ENCODE data around the gene TOB2.
"Not testable (repeated sequence)": the region's sequence is repeated elsewhere in the genome, so short reads cannot be mapped to it uniquely, and the experiment has no call there.

The TOB2 gene

DNA sequence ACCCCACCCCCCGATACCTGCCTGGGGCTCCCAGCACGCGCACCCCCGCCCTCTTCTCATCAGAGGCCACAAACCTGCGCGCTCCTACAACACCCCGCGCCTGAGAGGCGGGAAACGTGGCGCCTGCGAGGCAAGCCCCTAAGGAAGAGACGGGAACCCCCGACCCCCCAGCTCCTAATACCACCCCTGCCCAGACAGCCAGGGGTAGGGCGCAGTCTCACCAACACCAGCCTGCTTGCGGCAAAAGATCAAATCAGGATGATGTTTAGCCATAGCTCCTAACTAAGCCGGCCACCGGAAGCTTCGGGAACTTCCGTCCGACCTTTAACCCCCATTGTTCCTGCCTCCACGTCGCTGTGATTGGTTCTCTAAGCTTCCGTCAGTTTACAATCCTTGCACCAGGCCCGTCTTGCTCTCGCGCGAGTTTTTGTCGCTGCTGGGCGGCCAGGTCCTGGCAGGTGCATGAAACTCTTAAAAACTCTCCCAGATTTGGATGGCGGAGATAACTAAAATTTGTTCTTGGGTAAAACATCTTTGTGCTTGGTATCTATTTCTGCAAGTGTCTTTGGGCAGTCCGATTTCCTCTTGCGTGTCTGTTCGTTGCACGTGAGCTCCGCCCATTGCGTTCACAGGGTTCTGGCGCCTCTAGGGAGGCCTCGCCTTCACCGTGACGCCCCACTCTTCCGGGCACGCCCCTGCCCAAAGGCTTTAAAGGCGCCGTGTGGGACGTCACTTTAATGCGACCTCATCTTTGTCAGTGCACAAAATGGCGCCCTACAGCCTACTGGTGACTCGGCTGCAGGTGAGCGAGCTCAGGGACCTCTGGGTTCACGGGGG is 22.0 kb upstream of the TOB2 start, which contains the start of the genes ACO2 and PHF5A:
Gene ACO2 (plus strand): TSS at position 737 of the 837 bp plus-strand sequence. CDS start 30 bp downstream, at position 767.
Gene PHF5A (minus strand): TSS at position 312 of the 837 bp plus-strand sequence. CDS start 39 bp downstream, at position 273.
- in situ Hi-C loops (cut with MboI; ENCODE audit: low sequenced_read_pairs) = no loop called here

GRCh38 chr22:41461901-41462300 is 15.3 kb upstream of the TOB2 start:
- in situ Hi-C loops (cut with MboI; ENCODE audit: low sequenced_read_pairs) = no loop called here

GRCh38 chr22:41460071-41460470 is 13.5 kb upstream of the TOB2 start:
- in situ Hi-C loops (cut with MboI; ENCODE audit: low sequenced_read_pairs) = not testable (repeated sequence)

GRCh38 chr22:41459431-41459830 is 12.8 kb upstream of the TOB2 start:
- in situ Hi-C loops (cut with MboI; ENCODE audit: low sequenced_read_pairs) = no loop called here

GRCh38 chr22:41458161-41458728 is 11.6 kb upstream of the TOB2 start:
- in situ Hi-C loops (cut with MboI; ENCODE audit: low sequenced_read_pairs) = no loop called here

DNA sequence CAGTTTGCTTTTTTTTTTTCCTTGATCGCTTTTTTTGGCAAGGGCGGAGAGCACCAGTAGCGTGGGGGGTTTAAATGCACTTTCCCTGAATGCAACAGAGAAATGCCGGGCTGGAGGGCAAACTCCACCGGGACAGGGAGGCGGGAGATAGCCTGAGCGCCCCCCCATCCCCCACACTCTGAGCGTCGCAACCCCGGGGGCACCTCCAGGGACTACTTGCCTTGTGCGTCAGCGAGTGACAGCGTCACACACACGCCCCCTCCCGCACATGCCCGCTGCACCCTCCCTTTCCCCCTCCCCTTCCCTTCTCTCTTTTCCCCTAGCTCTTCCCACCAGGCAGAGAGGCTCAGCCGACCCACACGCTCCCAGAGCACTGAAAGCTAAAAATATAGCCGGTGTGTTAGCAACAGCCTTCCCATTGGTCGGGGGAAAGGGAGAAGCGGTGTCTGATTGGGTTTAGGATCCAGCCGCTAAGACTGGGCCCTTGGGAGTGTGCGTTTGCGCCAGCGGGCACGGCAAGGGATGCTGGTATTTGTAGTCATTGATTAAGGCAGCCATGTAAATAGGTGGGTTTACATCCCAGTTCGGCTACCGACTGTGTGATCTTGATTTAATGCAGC is 1.7 kb upstream of the TOB2 start:
- in situ Hi-C loops (cut with MboI; ENCODE audit: low sequenced_read_pairs) = no loop called here

GRCh38 chr22:41447435-41448188 is 1.0 kb upstream of the TOB2 start:
- in situ Hi-C loops (cut with MboI; ENCODE audit: low sequenced_read_pairs) = no loop called here

GRCh38 chr22:41446057-41446501 is 522 bp downstream of the TOB2 start:
- in situ Hi-C loops (cut with MboI; ENCODE audit: low sequenced_read_pairs) = no loop called here

GRCh38 chr22:41445129-41446056 is 1.2 kb downstream of the TOB2 start:
- in situ Hi-C loops (cut with MboI; ENCODE audit: low sequenced_read_pairs) = no loop called here

GRCh38 chr22:41444360-41445128 is 2.1 kb downstream of the TOB2 start:
- in situ Hi-C loops (cut with MboI; ENCODE audit: low sequenced_read_pairs) = no loop called here

DNA sequence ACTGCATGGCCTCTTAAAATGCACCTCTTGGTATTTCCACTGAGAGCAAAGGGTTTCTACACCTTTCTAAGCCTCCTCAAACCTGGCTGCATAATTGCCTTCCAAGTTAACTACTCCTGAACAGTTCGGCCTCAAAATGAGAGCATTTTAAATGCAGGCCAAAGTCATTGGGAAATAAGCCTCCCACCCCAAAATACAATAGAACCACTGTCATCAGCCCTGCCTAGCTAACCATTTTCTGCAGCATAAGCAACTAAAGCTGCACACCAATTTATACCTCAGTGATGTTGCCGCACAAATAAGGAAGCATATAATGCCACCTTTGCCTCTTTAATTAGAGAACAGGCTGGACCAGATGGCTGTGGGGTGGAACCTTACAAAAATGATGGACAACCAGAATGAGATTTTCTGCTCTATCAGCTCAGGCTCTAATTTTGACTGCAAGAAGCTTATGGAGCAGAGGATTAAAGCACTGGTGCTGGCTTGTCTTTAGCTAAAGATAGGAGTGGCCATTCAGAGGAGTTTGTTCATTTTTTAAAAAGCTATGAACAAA is 4.3 kb downstream of the TOB2 start:
- in situ Hi-C loops (cut with MboI; ENCODE audit: low sequenced_read_pairs) = no loop called here

- in situ Hi-C loops (cut with MboI; ENCODE audit: low sequenced_read_pairs) = not testable (repeated sequence)
These were observed 6.1 kb downstream of the TOB2 start for GRCh38 chr22:41440511-41440910.

DNA sequence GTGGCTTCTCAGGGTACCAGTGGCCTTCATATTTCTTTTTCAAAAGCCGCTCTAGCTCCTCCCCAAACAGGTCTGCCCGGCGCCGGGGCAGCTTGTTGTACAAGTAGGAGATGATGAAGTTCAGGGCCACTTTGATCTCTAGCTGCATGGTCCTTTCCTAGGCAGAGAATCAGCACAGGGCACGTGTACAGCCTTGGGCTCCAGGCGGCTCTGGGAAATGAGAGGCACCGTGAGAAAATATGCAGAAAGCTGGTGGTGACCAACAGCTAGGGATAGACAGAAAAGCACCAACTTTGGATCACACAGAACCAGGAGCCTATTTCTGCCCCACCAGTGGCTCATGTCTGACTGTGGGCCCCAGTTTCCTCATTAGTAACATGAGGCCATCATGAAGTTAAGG is 9.4 kb downstream of the TOB2 start:
- in situ Hi-C loops (cut with MboI; ENCODE audit: low sequenced_read_pairs) = no loop called here

DNA sequence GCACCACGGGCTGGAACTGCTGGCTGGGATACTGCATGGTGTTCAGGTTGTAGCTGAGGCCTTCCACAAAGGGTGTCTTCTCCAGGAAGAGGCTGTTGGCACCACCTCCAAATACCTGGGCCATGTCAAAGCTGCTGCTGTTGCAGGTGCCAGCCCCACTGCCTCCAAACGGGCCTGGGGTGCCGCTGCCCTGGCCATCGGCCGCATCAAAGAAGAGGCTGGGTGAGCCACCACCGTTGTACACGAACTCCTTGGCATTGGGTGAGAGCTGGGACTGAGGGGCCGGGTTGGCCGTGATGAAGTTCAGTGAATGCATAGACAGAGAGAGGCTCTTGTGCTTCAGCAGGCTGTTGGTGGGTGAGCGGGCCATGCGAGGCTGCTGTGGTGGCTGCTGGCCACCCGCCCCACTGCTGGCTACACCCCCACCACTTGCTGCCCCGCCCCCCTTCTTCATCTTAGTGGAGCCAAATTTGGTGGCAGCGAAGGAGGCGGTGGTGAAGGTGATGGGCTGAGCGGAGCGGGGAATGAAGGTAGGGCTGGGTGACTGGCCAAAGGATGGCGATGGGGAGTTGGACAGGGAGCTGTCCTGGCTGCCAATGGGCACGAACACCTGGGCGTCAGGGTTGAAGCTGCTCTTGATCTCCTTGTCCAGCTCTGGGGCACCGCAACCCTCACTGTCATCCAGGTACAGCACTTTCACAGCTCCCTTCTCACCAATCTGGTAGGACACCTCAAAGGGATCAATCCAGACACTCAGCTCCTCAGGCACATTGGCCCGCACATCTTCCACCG is 10.1 kb downstream of the TOB2 start:
- in situ Hi-C loops (cut with MboI; ENCODE audit: low sequenced_read_pairs) = no loop called here

GRCh38 chr22:41435560-41435959 is 11.0 kb downstream of the TOB2 start:
- in situ Hi-C loops (cut with MboI; ENCODE audit: low sequenced_read_pairs) = no loop called here

DNA sequence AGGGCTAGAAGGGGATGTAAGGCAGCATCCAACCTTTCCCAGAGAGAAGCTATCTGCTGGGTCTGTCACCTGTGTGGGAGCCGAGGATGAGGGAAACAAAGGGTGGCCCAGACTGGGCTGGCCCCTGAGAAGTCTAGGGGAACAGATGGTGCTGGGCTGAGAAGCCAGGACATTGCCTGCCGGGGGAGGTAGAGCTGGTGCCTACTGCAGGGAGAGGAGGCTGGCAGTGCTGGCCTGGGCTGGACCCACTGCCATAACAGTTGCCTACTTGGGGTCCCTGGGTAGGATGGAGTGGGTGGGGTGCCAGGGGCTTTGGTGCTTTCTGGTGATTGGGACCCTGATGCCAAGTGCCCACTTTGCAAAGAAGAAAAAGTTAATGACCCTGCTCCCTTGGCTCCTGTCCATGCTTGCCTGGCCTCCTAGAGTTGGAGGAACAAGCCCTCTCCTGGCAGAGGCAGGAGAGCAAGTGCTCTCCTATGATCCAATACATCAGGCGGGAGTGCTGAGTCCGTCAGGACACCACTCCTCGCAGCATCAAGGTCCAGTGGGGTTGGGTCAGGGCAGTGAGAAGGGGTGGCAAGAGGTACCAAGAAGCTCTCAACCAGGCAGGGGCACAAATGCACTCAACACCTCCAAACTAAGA is 12.1 kb downstream of the TOB2 start:
- in situ Hi-C loops (cut with MboI; ENCODE audit: low sequenced_read_pairs) = not testable (repeated sequence)

GRCh38 chr22:41433480-41433879 is 13.1 kb downstream of the TOB2 start:
- in situ Hi-C loops (cut with MboI; ENCODE audit: low sequenced_read_pairs) = not testable (repeated sequence)

DNA sequence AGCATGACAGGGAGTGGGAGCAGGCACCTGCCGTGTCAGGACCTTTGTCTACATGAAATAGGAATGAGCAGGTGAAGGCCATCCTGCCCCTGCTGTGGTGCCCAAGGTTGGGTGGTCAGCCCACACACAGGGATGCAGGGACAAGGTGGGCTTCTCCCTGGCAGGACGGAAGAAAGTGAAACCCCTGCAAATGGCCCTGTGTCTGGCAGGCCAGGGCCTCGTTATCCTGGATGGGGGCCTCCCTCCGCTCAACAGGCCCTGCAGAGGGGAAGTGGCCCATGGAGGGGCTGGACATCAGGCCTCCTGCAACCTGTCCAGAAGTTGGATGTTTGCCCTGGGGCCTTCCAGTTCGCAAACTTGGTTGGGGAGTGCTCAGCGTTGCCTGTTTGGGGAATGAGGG is 14.9 kb downstream of the TOB2 start:
- in situ Hi-C loops (cut with MboI; ENCODE audit: low sequenced_read_pairs) = no loop called here

Data from hTERT RPE-1 (cell line).